ENCODE data around the gene LRRTM1.

DNA sequence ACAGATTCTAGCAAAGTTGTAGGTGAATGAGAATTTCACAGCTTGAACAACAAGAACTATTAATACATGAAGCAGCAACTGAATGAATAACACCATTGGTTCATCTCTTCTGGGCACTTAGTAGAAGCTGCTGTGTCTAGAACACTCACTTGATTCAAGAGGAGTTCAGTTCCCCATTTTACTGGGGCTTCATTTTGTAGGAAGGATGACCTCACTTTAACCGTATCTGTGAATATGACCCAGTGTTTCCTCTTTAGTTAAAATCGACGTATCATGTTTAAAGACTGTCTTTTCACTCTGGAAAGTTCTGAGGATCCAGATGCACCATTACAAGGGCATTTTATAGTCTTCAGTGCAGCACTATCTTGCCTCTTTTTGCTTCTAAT lies 47.8 kb downstream of the LRRTM1 start:
- TF ChIP-seq, protein P1, sequence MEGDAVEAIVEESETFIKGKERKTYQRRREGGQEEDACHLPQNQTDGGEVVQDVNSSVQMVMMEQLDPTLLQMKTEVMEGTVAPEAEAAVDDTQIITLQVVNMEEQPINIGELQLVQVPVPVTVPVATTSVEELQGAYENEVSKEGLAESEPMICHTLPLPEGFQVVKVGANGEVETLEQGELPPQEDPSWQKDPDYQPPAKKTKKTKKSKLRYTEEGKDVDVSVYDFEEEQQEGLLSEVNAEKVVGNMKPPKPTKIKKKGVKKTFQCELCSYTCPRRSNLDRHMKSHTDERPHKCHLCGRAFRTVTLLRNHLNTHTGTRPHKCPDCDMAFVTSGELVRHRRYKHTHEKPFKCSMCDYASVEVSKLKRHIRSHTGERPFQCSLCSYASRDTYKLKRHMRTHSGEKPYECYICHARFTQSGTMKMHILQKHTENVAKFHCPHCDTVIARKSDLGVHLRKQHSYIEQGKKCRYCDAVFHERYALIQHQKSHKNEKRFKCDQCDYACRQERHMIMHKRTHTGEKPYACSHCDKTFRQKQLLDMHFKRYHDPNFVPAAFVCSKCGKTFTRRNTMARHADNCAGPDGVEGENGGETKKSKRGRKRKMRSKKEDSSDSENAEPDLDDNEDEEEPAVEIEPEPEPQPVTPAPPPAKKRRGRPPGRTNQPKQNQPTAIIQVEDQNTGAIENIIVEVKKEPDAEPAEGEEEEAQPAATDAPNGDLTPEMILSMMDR (conservative IDR thresholded peaks at IDR 0.05 in 1 of 2, IDR thresholded peaks at IDR 0.05 in 1 of 2; ENCODE audit: extremely low read depth in 1 of 2, insufficient read depth in 1 of 2, low read depth in 1 of 2, low read length in 2 of 2) = no peak
- TF ChIP-seq EZH2 (IDR thresholded peaks at IDR 0.05; ENCODE audit: borderline replicate concordance, low read length) = no peak
